HFFc6 (cell line): ENCODE data around the gene CLIC5. TPM values are rescaled to one million over a fixed set of nuclear protein-coding genes. Genes with fewer than 3 reads are reported as not detected.

Source experiments
- DNase-seq: peaks from one replicate; pipeline ENCODE4 v3.0.0-alpha.2; 2018
- H3K27ac Mint-ChIP-seq: 2 replicates; pipeline ENCODE4 v1.8.0; 2020; ENCODE audit warnings: mild to moderate bottlenecking, mixed read lengths
- H3K27me3 Mint-ChIP-seq: 2 replicates; pipeline ENCODE4 v1.8.0; 2021; ENCODE audit warnings: mild to moderate bottlenecking, moderate library complexity, mixed read lengths; ENCODE audit not compliant: insufficient read depth
- H3K36me3 Mint-ChIP-seq: 2 replicates; pipeline ENCODE4 v1.8.0; 2021; ENCODE audit warnings: low read depth, mixed read lengths
- H3K4me1 Mint-ChIP-seq: 2 replicates; pipeline ENCODE4 v1.8.0; 2020; ENCODE audit warnings: low read depth, mixed read lengths
- H3K4me3 Mint-ChIP-seq: 2 replicates; pipeline ENCODE4 v1.8.0; 2020; ENCODE audit warnings: mild to moderate bottlenecking, moderate library complexity, mixed read lengths
- H3K9me3 Mint-ChIP-seq: 2 replicates; pipeline ENCODE4 v1.8.0; 2020; ENCODE audit warnings: mild to moderate bottlenecking, mixed read lengths
- total RNA-seq, 6 experiments: library from RNA; stranded (reverse); fragmentation: NEBNext Ultra II Directional; extraction: Animal tissue kit (Norgen Biotek cat#: 25700); gene quantifications; 2 replicates in 1 of 6; 3 replicates in 5 of 6; pipeline ENCODE4 v1.2.3, GENCODE V29; 2021
- TF ChIP-seq, protein P1 (sequence below): fragments of 200-600 bp; sonication (generic); IDR thresholded peaks from 2 replicates; pipeline ENCODE4 v1.5.0; 2021; ENCODE audit warnings: antibody characterized with exemption, mild to moderate bottlenecking

Gene CLIC5
- total RNA-seq, 6 experiments from 2014 or later = not detected

GRCh38 chr6:45997875-45998506 lies 17.7 kb downstream of the CLIC5 start:
- DNase-seq = no peak
- TF ChIP-seq, protein P1, sequence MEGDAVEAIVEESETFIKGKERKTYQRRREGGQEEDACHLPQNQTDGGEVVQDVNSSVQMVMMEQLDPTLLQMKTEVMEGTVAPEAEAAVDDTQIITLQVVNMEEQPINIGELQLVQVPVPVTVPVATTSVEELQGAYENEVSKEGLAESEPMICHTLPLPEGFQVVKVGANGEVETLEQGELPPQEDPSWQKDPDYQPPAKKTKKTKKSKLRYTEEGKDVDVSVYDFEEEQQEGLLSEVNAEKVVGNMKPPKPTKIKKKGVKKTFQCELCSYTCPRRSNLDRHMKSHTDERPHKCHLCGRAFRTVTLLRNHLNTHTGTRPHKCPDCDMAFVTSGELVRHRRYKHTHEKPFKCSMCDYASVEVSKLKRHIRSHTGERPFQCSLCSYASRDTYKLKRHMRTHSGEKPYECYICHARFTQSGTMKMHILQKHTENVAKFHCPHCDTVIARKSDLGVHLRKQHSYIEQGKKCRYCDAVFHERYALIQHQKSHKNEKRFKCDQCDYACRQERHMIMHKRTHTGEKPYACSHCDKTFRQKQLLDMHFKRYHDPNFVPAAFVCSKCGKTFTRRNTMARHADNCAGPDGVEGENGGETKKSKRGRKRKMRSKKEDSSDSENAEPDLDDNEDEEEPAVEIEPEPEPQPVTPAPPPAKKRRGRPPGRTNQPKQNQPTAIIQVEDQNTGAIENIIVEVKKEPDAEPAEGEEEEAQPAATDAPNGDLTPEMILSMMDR = no peak
- Mint-ChIP-seq H3K27ac (no peak overlapping the region), H3K9me3 (no peaks in the 10 kb centered on the region), H3K36me3 (no peaks in the 10 kb centered on the region), H3K4me1 (no peaks in the 10 kb centered on the region), H3K27me3 (no peaks in the 10 kb centered on the region), H3K4me3 (no peak overlapping the region)

GRCh38 chr6:45991189-45991588 lies 24.5 kb downstream of the CLIC5 start:
- no peak for DNase-seq
- H3K4me3 Mint-ChIP-seq = no peak overlapping the region
- H3K27me3 Mint-ChIP-seq = no peaks in the 10 kb centered on the region

DNA sequence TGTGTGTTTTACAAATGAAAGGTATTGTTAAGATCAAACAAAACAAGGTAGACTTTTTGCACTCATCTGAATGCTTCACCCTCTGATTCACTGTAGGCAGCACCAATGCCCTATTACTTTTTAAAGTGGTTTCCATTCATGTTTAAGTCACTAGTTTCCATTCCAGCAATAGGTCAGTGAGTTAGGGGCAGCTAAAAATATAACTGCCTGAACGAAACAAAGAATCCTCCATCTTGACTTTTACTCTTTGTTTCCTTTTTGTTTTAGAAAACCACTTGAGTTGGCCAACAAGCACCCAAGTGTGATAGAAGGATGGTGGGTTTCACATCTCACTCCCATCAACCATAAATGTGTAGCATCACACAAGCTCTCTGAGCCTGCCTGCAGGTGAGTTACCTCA lies 25.5 kb downstream of the CLIC5 start:
- Mint-ChIP-seq H3K27ac (no peak overlapping the region), H3K27me3 (no peaks in the 10 kb centered on the region), H3K9me3 (no peaks in the 10 kb centered on the region), H3K36me3 (no peaks in the 10 kb centered on the region), H3K4me3 (no peak overlapping the region), H3K4me1 (no peaks in the 10 kb centered on the region)
- no peak for DNase-seq
- TF ChIP-seq, protein P1 = no peak

More at GRCh38 chr6:45991189-45991588, 24.5 kb downstream of the CLIC5 start:
- Mint-ChIP-seq H3K36me3 (no peaks in the 10 kb centered on the region), H3K9me3 (no peaks in the 10 kb centered on the region), H3K27ac (no peak overlapping the region), H3K4me1 (no peaks in the 10 kb centered on the region)
- TF ChIP-seq, protein P1 = no peak

GRCh38 chr6:45988635-45989034 lies 27.0 kb downstream of the CLIC5 start:
- Mint-ChIP-seq H3K4me1 (no peaks in the 10 kb centered on the region), H3K27ac (no peak overlapping the region), H3K36me3 (no peaks in the 10 kb centered on the region), H3K4me3 (no peak overlapping the region), H3K27me3 (no peaks in the 10 kb centered on the region), H3K9me3 (no peaks in the 10 kb centered on the region)
- DNase-seq = no peak
- TF ChIP-seq, protein P1 = no peak

DNA sequence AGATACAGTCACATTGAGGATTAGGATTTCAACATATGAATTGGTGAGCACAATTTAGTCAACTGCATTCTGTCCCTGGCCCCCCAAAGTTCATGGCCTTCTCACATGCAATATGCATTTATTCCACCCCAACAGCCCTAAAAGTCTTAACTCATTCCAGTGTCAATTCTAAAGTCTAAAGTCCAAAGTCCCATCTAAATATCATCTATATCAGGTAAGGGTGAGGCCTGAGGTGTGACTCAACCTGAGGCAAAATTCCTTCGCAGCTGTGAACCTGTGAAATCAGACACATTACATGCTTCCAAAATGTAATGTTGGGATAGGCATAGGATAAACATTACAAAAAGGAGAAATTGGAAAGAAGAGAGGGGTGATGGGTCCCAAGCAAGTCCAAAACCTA lies 27.8 kb downstream of the CLIC5 start:
- no peaks in the 10 kb centered on the region for H3K9me3 Mint-ChIP-seq
- no peak for DNase-seq
- no peak overlapping the region for H3K27ac Mint-ChIP-seq
- TF ChIP-seq, protein P1 = no peak
- H3K4me1 Mint-ChIP-seq = no peaks in the 10 kb centered on the region
- H3K36me3 Mint-ChIP-seq = no peaks in the 10 kb centered on the region
- H3K4me3 Mint-ChIP-seq = no peak overlapping the region
- H3K27me3 Mint-ChIP-seq = peaks cover 3% of the 10 kb centered on the region; the same call in 1 of the 2 replicates
